HepG2 (cell line): ENCODE measurements around the gene ZBTB32. TPM values are rescaled to one million over a fixed set of nuclear protein-coding genes. Genes with fewer than 3 reads are reported as not detected.
A peak's percentile ranks its signal among the peaks of the same experiment; 100 is the strongest.

Experiments
- ARNT ChIP-seq: fragments of 450-650 bp; IDR thresholded peaks from 2 replicates; pipeline ENCODE4 v1.6.1; 2017
- CTCF ChIP-seq: sonication (generic); formaldehyde crosslinking; IDR thresholded peaks from 2 replicates; pipeline ENCODE4 v1.5.0; 2020; ENCODE audit warnings: mild to moderate bottlenecking, missing genetic modification reagents, moderate library complexity
- GATAD2A ChIP-seq: IDR thresholded peaks from 2 replicates; pipeline ENCODE4 v1.6.1; 2016
- HNF1A ChIP-seq, 2 experiments: sonication (generic) in 1 of 2; formaldehyde crosslinking in 1 of 2; IDR thresholded peaks; 2 replicates each; pipeline versions ENCODE4 v1.4.0 to v1.6.1; 2016 to 2020; ENCODE audit warnings: borderline replicate concordance in 1 of 2, low read depth in 1 of 2, mild to moderate bottlenecking in 1 of 2, missing genetic modification reagents in 1 of 2
- KLF16 ChIP-seq, 2 experiments: sonication (generic) in 1 of 2; formaldehyde crosslinking in 1 of 2; IDR thresholded peaks; 2 replicates each; pipeline versions ENCODE4 v1.6.1 to v1.8.0; 2016 to 2023; ENCODE audit warnings: missing genetic modification reagents in 2 of 2, missing compliant biosample characterization in 1 of 2
- MED1 ChIP-seq: sonication (generic); formaldehyde crosslinking; IDR thresholded peaks from 2 replicates; pipeline ENCODE4 v1.4.0; 2020; ENCODE audit warnings: missing genetic modification reagents
- SETDB1 ChIP-seq: sonication (generic); formaldehyde crosslinking; IDR thresholded peaks from 2 replicates; pipeline ENCODE4 v1.5.1; 2020; ENCODE audit warnings: missing genetic modification reagents, mild to moderate bottlenecking, borderline replicate concordance
- SP2 ChIP-seq: sonication (generic); formaldehyde crosslinking; IDR thresholded peaks from 2 replicates; pipeline ENCODE4 v1.5.1; 2020; ENCODE audit warnings: mild to moderate bottlenecking, missing genetic modification reagents
- ZHX2 ChIP-seq, 2 experiments: sonication (generic) in 1 of 2; formaldehyde crosslinking in 1 of 2; IDR thresholded peaks; 2 replicates each; pipeline versions ENCODE4 v1.6.1 to v1.9.0; 2014 to 2022; ENCODE audit warnings: antibody characterized with exemption in 1 of 2, borderline replicate concordance in 1 of 2, inconsistent platforms in 1 of 2, low read depth in 1 of 2, missing genetic modification reagents in 1 of 2
- ZNF251 ChIP-seq: sonication (generic); formaldehyde crosslinking; IDR thresholded peaks from 2 replicates; pipeline ENCODE4 v1.9.0; 2021; ENCODE audit warnings: mild to moderate bottlenecking, missing genetic modification reagents
- ZNF563 ChIP-seq: sonication (generic); formaldehyde crosslinking; IDR thresholded peaks from 2 replicates; pipeline ENCODE4 v1.8.0; 2022; ENCODE audit warnings: mild to moderate bottlenecking, moderate library complexity, missing genetic modification reagents
- polyA plus RNA-seq, 8 experiments: library from polyadenylated mRNA; depleted of rRNA in 3 of 8; stranded (reverse) in 7 of 8; unstranded in 1 of 8; fragments of >200 nt; fragmentation: Illumina TruSeq in 4 of 8; extraction: Trizol in 4 of 8; gene quantifications; 2 replicates each; pipeline versions ENCODE4 v1.2.1 to v1.2.3, GENCODE V29; 2011 to 2016; ENCODE audit warnings: low read depth in 4 of 8, missing spikeins in 1 of 8, mixed read lengths in 1 of 8; ENCODE audit not compliant: insufficient read depth in 1 of 8
- total RNA-seq, 5 experiments: library from RNA; depleted of rRNA; stranded (reverse); fragments of >200 nt; fragmentation: Illumina TruSeq; extraction: Trizol; gene quantifications; 2 replicates each; pipeline ENCODE4 v1.2.3, GENCODE V29; 2016; ENCODE audit warnings: low read depth in 1 of 5

The ZBTB32 gene
- total and polyA plus RNA-seq, 2 of the 13 experiments (the other 11 are each of a cell fraction or from before 2014, with no cell fraction given) = not detected

- TF ChIP-seq ZHX2 (IDR thresholded peaks at IDR 0.05; ENCODE audit: low read depth) (peak; percentile 56; the same call in 1 of the 2 replicates), ZHX2 (CRISPR knock-in tag; IDR thresholded peaks at IDR 0.05; ENCODE audit: borderline replicate concordance) (no peak), ARNT (no peak), SETDB1 (no peak), CTCF (no peak), KLF16 (CRISPR knock-in tag; IDR thresholded peaks at IDR 0.05) (peak in 1 of 2 experiments; percentile 77; a peak in 2 of 4 replicates), HNF1A (IDR thresholded peaks at IDR 0.05; ENCODE audit: low read depth) (peak; percentile 47; the same call in 1 of the 2 replicates), HNF1A (CRISPR knock-in tag; IDR thresholded peaks at IDR 0.05; ENCODE audit: borderline replicate concordance) (peak; percentile 65; the same call in 1 of the 2 replicates), ZNF563 (CRISPR knock-in tag) (peak; percentile 33; the same call in 1 of the 2 replicates), SP2 (CRISPR knock-in tag) (peak; percentile 99), GATAD2A (CRISPR knock-in tag) (peak; percentile 34), MED1 (CRISPR knock-in tag) (no peak; the same call in 1 of the 2 replicates), ZNF251 (CRISPR knock-in tag) (0 out of 2 replicates have a peak, but pooled peaks have one; percentile 77)
These were observed 44.0 kb downstream of the ZBTB32 start, which contains the start of gene LIN37 (continued) for GRCh38 chr19:35748106-35749020.
